Measurements from ENCODE around the gene SCUBE1. TPM values are rescaled to one million over a fixed set of nuclear protein-coding genes. Genes with fewer than 3 reads are reported as not detected.

SCUBE1 gene
- total RNA-seq, 1 donor from 2014 or later: 0.14 TPM

DNA sequence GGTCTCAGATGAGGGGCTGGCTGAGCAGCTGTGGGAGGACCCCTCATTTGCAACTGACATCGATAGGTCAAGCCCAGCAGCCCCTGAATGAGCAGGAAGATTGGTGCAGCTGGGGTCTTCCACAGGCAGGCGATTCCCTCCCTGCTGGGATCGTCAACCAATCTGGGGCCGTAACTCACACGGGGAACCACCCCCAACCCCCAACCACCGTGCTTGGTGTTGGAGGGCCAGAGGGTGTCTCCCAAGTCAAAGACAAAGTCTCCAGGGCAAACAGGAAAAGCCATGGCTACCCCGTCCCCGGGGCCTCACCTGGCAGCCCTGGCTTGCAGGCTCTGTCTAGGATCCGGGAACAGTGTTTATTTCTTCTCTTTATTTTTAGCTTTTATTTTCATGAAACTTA lies 26.9 kb upstream of the SCUBE1 start:
- Histone ChIP-seq H3K27ac (replicated peaks) (no peak overlapping the region), H3K4me1 (no peaks in the 10 kb centered on the region), H3K36me3 (no peaks in the 10 kb centered on the region), H3K27me3 (ENCODE audit: low read depth) (peaks cover 96% of the 10 kb centered on the region), H3K9me3 (replicated peaks) (peaks cover 9% of the 10 kb centered on the region), H3K4me3 (no peak overlapping the region)
- no peak for TF ChIP-seq CTCF (IDR thresholded peaks at IDR 0.05; ENCODE audit: borderline replicate concordance)
- DNase-seq: no peak
- intact Hi-C loops (cut with micrococcal nuclease): no loop called here

- peaks cover 92% of the 10 kb centered on the region for H3K27me3 ChIP-seq (ENCODE audit: low read depth)
- no peaks in the 10 kb centered on the region for H3K36me3 ChIP-seq
- DNase-seq: no peak
These were observed 22.7 kb upstream of the SCUBE1 start for GRCh38 chr22:43365715-43366440.

GRCh38 chr22:43364169-43364435 lies 20.9 kb upstream of the SCUBE1 start:
- no peaks in the 10 kb centered on the region for H3K9me3 ChIP-seq (replicated peaks)
- DNase-seq: no peak
- H3K36me3 ChIP-seq: no peaks in the 10 kb centered on the region
- intact Hi-C loops (cut with micrococcal nuclease): no loop called here
- H3K4me1 ChIP-seq: no peaks in the 10 kb centered on the region
- TF ChIP-seq CTCF (IDR thresholded peaks at IDR 0.05; ENCODE audit: borderline replicate concordance): no peak
- no peak overlapping the region for H3K27ac ChIP-seq (replicated peaks)
- H3K4me3 ChIP-seq: no peak overlapping the region
- H3K27me3 ChIP-seq (ENCODE audit: low read depth): peaks cover 90% of the 10 kb centered on the region

More at GRCh38 chr22:43365715-43366440, 22.7 kb upstream of the SCUBE1 start:
- intact Hi-C loops (cut with micrococcal nuclease): no loop called here
- Histone ChIP-seq H3K27ac (replicated peaks) (no peak overlapping the region), H3K9me3 (replicated peaks) (no peaks in the 10 kb centered on the region), H3K4me1 (no peaks in the 10 kb centered on the region), H3K4me3 (no peak overlapping the region)
- TF ChIP-seq CTCF (IDR thresholded peaks at IDR 0.05; ENCODE audit: borderline replicate concordance): no peak

DNA sequence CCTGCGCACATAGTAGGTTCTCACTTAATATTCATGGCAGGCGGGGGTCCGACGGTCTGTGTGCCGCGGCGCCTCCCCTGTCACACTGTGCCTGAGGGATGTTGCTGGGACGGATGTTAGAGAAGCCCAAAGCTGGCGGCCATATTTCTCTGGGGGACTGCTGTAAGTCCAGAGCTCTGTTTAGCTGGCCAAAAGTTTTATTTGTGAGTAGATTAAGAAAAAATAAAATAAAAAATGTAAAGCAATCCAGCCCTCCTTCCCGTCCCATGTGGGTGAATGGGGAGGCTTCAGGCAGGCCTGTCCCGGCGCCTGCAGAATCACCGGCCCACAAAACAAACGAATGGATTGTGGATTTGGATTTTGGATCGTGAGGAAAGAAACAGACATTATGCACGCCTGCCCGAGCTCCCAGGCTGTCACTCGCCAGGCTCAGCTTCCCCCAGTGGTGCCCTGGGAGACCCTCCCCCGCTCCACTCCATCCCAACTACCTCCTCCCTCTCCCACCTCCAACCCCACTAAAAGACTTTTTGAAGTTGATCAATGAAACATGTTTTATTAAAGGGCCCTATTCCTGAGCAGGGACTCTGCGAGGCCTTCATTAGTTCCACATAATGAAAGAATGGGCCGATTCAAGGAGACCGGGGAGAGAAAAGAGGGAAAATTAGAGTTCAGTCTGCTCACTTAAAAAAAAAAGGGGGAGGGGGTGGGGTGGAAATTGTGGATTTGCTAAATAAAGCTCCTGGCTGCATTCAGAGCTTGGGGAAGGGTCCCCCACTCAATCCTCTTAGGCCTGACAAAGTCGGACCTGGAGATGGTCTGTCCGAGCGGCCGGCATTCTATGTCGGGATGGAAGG lies 20.4 kb upstream of the SCUBE1 start:
- no peak for TF ChIP-seq CTCF (IDR thresholded peaks at IDR 0.05; ENCODE audit: borderline replicate concordance)
- Histone ChIP-seq H3K9me3 (replicated peaks) (no peaks in the 10 kb centered on the region), H3K4me1 (no peaks in the 10 kb centered on the region), H3K4me3 (no peak overlapping the region), H3K36me3 (no peaks in the 10 kb centered on the region), H3K27ac (replicated peaks) (no peak overlapping the region), H3K27me3 (ENCODE audit: low read depth) (peaks cover 84% of the 10 kb centered on the region)
- intact Hi-C loops (cut with micrococcal nuclease): no loop called here
- no peak for DNase-seq

DNA sequence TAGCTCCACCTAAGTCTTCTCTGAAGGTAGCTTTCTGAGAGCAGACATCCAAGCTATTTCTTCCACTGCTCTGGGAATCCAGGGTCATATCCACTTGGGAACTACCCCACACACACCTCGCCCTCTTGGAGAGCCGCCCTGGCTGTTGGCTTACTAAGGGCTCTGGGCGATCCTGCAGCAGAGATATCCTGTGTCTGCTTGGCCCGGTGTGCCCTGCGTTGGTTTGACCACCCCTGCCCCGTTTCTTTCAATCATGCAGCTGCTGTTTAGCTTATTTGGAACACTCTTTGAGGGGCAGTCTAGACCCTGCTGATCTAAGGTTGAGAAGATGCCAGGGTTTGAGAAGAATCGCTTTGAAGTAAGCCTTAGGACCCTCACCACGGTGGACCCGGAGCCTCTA lies 17.4 kb upstream of the SCUBE1 start:
- TF ChIP-seq CTCF (IDR thresholded peaks at IDR 0.05; ENCODE audit: borderline replicate concordance): no peak
- DNase-seq: no peak
- H3K27ac ChIP-seq (replicated peaks): no peak overlapping the region
- H3K36me3 ChIP-seq: no peaks in the 10 kb centered on the region
- no peaks in the 10 kb centered on the region for H3K4me1 ChIP-seq
- peaks cover 65% of the 10 kb centered on the region for H3K27me3 ChIP-seq (ENCODE audit: low read depth)
- no peaks in the 10 kb centered on the region for H3K9me3 ChIP-seq (replicated peaks)
- H3K4me3 ChIP-seq: no peak overlapping the region
- intact Hi-C loops (cut with micrococcal nuclease): no loop called here
